ENCODE results near the gene BMERB1.

Gene BMERB1

DNA sequence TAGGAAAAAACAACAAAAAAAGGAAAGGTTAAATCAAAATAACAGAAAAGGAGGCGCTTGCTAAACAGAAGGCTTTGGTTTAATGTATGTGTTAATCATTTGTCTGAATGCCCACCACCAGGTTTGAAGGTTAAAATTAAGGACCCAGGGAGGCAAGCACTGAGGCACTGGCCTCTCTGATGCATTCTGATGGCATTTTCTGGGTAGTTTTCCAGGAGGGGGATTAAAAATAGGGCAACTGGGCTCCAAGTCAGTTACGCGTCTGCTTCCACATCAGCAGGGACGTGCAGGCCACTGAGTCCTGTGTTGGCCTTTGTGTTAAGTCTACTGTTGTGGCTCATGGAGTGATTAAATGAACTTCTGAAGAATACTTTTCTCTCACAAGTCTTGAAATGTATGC, 181.6 kb downstream of the BMERB1 start:
- no peak for DNase-seq (ENCODE audit: low spot score)

DNA sequence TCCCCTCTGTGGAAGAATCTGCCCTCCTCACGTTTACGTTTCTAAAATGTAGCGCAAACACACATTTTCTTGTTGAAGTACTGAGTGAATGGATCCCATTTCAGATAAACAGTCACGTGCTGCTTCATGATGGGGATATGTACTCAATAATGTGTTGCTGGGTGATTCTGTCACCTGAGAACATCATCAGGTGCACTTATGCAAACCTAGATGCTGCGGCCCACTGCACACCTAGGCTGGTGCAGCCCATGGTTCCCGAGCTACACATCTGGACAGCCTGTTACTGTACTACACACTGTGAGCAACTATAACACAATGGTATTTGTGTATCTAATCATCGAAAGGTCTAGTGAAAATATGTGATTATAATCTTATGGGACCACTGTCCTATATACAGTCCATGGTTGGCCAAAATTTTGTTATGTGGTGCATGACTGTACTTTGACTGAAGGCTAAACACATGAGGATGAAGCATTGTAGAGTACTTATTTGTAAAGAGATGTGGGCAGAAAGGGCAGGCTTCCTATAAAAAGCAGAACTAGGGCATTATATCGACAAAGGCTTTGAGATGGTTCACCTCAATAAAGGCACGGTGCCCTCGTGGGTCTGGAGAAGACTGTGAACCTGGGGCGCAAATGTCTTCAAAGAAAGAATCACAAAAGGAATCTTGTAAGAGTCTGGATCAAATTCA, 182.2 kb downstream of the BMERB1 start:
- no peak for DNase-seq (ENCODE audit: low spot score)

DNA sequence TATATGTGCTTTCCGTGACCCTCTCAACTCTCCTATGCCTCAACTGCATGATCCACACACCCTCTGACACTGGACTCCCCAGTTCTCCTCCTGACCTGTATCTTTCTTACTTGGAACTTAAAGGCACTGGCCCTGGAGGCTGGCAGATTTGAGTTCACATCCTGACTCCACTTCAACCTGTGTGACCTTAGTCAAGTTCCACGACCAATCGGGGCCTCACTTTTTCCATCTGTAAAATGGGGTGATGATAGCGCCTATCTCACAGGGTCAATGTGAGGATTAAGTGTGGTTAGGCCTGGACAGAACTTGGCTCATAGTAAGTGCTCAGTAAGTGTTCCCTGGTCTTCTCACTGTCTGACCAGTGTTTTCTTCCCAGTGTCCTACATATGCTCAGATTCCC, 183.5 kb downstream of the BMERB1 start:
- DNase-seq (ENCODE audit: low spot score): no peak

DNA sequence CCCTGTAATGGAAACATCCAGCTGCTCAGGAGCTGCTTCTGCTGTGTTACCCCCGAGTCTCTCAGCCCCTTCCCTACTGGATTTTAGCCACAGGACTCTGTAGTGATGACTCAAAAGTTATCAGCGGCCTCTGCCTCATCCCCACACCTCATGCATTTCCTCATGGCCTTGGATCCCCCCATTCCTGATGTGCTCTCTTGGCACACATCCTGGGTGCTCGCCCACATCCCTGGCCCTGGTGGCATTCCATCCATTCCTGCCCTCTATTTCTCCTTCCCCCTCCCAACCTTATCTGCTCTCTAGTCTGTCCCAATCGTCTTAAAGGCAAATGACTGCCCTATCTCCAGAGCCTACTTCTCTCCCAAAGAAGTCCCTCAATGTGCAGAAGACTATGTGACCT, 184.0 kb downstream of the BMERB1 start:
- no peak for DNase-seq (ENCODE audit: low spot score)

DNA sequence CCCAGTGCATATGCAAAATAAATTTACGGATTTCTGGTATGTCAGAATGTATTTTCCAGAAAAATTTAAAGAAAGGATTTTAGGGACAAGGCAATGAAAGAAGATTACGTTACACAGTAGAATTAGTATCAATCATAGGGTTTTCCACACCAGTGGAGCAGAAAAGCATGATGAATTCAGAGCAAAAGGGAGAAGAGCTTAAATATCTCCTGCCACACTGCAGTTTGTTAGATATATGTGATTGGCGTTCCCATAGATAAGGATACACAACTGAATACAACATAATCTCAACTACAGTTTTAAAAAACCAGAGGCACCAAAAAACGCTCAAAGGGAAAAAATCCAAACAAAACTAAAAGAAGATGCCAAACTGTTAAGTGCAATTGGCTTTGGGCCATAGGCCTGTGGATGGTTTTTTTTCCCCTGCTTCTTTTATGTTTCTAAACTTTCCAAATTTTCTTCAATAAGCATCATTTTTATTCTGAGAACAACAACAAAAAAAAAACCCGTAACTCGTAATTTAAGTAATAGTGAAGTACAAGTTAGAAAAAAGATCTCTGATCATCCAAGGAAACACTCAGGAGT, 186.3 kb downstream of the BMERB1 start:
- no peak for DNase-seq (ENCODE audit: low spot score)

DNA sequence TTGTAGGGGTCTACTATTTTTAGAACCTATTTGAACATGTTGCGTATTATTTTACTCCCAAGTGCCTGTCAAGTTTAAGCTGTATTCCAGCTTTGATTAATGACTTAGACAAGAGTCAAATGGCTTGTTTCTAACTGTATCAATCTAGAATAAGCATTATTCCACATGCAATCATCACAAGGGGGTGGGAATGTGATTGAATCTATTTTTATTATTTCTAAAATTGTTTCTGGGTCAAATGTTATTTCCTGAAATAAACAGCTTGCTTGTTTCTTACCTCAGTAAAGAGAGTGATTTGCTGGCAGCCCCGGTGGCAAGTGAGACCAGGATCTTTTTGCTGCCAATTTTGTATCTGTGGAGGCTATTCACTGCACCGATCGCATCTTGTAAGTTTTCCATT, 187.1 kb downstream of the BMERB1 start:
- no peak for DNase-seq (ENCODE audit: low spot score)

DNA sequence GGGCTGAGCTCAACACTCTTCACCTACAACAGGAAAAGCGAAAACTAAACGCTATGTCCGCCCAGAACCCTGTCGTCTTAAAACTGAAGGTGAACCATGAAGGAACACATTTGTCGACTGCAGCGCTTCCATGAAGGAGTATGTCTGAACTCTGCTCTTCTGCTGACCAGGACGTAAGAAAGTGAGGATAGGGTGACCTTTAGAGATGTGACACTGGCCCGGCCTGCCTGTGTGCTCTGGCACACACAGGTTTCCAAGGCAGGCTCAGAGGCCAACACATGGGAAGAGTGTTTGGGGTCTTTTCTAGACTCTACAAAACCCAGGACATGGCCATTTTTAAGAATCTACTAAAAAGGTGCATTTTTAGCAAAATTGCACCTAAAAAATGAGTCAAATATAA, 187.5 kb downstream of the BMERB1 start:
- no peak for DNase-seq (ENCODE audit: low spot score)

DNA sequence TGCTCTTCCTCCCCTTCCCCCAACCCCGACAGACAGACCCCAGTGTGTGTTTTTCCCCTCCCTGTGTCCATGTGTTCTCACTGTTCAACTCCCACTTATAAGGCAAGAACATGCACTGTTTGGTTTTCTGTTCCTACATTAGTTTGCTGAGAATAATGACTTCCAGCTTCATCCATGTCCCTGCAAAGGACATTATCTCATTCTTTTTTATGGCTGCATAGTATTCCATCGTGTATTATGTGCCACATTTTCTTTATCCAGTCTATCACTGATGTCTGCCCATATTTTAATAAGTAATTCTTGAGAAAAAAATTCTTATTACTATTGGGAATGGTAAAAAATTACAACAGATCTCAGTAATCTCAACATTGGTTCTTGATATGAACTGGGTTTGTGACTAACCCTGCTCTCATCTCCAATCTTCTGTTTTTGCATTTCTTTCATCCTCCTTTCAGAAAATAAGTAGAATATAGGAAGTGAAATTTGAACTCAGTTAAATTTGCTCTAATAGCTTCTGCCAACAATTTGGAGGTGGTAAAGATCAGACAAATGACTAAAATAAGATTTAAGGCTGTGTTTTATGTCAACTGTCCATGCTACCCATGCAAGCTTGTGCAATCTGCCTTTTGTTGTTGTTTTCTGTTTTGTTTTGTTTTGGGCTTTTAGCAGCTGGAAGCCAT, 197.5 kb downstream of the BMERB1 start:
- DNase-seq (ENCODE audit: low spot score): no peak

DNA sequence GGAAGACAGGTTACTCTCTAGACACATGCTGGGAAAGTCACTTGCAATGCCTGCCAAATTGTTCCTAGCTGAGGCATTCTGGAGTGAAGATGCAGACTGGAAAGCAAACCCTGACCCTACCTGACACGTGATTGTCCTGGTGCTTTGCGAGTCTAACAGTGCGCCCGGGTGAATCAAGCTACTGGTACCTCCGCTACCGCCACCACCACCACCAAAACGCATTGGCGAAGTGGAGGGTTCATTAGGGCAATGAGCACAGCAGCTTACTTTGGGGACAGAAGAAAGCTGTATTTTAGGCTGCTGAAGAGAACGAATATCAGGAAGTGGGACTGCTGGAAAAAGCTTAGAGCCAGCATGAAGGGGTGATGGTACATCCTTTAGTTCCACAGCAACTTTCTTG, 201.5 kb downstream of the BMERB1 start:
- DNase-seq (ENCODE audit: low spot score): no peak

DNA sequence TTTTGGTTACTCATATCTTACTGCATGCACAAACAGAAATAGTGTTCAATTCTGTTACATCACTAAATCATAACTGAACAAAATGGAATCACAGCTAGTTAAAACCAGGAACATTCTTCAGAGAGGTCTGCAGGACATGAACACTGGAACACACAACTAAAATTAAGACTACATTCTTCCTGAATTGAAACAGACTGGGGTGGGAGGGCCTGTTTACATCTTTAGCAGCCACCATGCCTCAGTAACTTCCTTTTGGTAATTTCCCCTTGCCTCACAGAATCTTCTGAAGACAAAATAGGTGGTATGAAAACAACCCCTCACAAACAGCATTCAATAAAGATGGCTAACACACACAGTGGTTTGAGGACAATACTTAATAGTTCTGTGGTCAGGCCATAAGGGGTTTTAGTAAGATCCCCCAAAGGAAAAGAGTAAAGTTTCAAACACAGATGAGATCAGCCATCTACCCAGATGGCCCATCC, 202.0 kb downstream of the BMERB1 start:
- DNase-seq (ENCODE audit: low spot score): no peak
